K562 (cell line): Measurements from ENCODE around the gene IRF8. TPM values are rescaled to one million over a fixed set of nuclear protein-coding genes. Genes with fewer than 3 reads are reported as not detected.

Experiments
- ATAC-seq: fragments of 200-7000 bp; cut with Tn5 transposase; 3 replicates; pipeline ENCODE4 v1.9.1; 2020; ENCODE audit warnings: moderate library complexity
- BruUV-seq: library from RNA; stranded (reverse); fragments of 400-500 nt; replicated peaks from 2 replicates; lab custom pipeline; 2021; lab: Mats Ljungman, UMichigan
- CTCF ChIA-PET: fragments of 300-600 bp; formaldehyde crosslinking; extraction: SDS; loops from one replicate; lab custom pipeline; 2021; ENCODE audit warnings: low intra/inter-chr PET ratio; lab: Yijun Ruan, JAX
- POLR2A ChIA-PET: fragments of 300-600, 350-650 bp; sonication (Branson Sonifier 250); formaldehyde crosslinking; extraction: SDS; loops from one replicate; lab custom pipeline; 2021; ENCODE audit warnings: antibody characterized with exemption, inconsistent platforms; lab: Yijun Ruan, JAX
- DNase-seq, 4 experiments: peaks; one replicate each; pipeline versions ENCODE4 v3.0.0 to v3.0.0-alpha.2; 2011 to 2018; ENCODE audit warnings: low spot score in 3 of 4, mixed read lengths in 3 of 4; ENCODE audit errors: extremely low read depth in 1 of 4
- FAIRE-seq: peaks from 2 replicates; lab custom pipeline; 2011; peaks lifted over from hg19 to GRCh38; lab: Jason Lieb, UNC
- H2AFZ ChIP-seq: 2 replicates; pipeline ENCODE4 v1.6.0; 2011; ENCODE audit warnings: low read depth, low read length, control low read depth, inconsistent platforms
- H3K27ac ChIP-seq: fragments of 200-600 bp; 3 replicates; pipeline ENCODE4 v1.8.0; 2011; ENCODE audit warnings: low read depth, mild to moderate bottlenecking, control low read depth, inconsistent platforms, low read length, moderate library complexity, mixed read lengths; ENCODE audit errors: extremely low read depth
- H3K27me3 ChIP-seq, 2 experiments: fragments of 300-600 bp in 1 of 2; 2 replicates in 1 of 2; 3 replicates in 1 of 2; pipeline versions ENCODE4 v1.6.0 to v1.8.0; 2011; ENCODE audit warnings: inconsistent platforms in 2 of 2, low read length in 2 of 2, mild to moderate bottlenecking in 1 of 2, mixed read lengths in 1 of 2, moderate library complexity in 1 of 2; ENCODE audit not compliant: control insufficient read depth in 2 of 2, insufficient read depth in 2 of 2
- H3K36me3 ChIP-seq: fragments of 300-600 bp; 3 replicates; pipeline ENCODE4 v1.8.0; 2011; ENCODE audit warnings: mild to moderate bottlenecking, low read length, inconsistent platforms; ENCODE audit not compliant: control insufficient read depth, insufficient read depth
- H3K4me1 ChIP-seq, 2 experiments: fragments of 200-600 bp in 1 of 2; replicated peaks in 1 of 2; 2 replicates in 1 of 2; 3 replicates in 1 of 2; pipeline versions ENCODE4 v1.5.1 to v1.8.0; 2011; ENCODE audit warnings: inconsistent platforms in 2 of 2, low read length in 2 of 2, mild to moderate bottlenecking in 1 of 2, mixed read lengths in 1 of 2, moderate library complexity in 1 of 2; ENCODE audit not compliant: control insufficient read depth in 2 of 2, insufficient read depth in 2 of 2
- H3K4me2 ChIP-seq: 2 replicates; pipeline ENCODE4 v1.6.1; 2011; ENCODE audit warnings: low read length, control low read depth, inconsistent platforms, mixed read lengths; ENCODE audit not compliant: insufficient read depth
- H3K4me3 ChIP-seq: fragments of 200-600 bp; sonication (generic), shearing (Covaris generic); 2 replicates; pipeline ENCODE4 v1.5.1; 2016; ENCODE audit warnings: control low read depth, inconsistent platforms
- H3K79me2 ChIP-seq: fragments of 200-600 bp; 3 replicates; pipeline ENCODE4 v1.8.0; 2011; ENCODE audit warnings: low read length, inconsistent platforms; ENCODE audit not compliant: control insufficient read depth, insufficient read depth
- H3K9ac ChIP-seq, 2 experiments: 2 replicates each; pipeline versions ENCODE4 v1.6.0 to v1.6.1; 2011; ENCODE audit warnings: low read depth in 2 of 2, low read length in 2 of 2, control low read depth in 1 of 2, inconsistent platforms in 1 of 2, mild to moderate bottlenecking in 1 of 2, mixed read lengths in 1 of 2; ENCODE audit not compliant: insufficient read depth in 1 of 2
- H3K9me1 ChIP-seq: one replicate; pipeline ENCODE4 v1.6.0; 2011; ENCODE audit warnings: inconsistent platforms, mild to moderate bottlenecking, low read length, moderate library complexity; ENCODE audit not compliant: control insufficient read depth, insufficient read depth
- H3K9me3 ChIP-seq: replicated peaks from 2 replicates; pipeline ENCODE4 v1.5.1; 2011; ENCODE audit warnings: low read depth, low read length, inconsistent platforms; ENCODE audit not compliant: control insufficient read depth, insufficient read depth
- H4K20me1 ChIP-seq: replicated peaks from 2 replicates; pipeline ENCODE4 v1.6.1; 2011; ENCODE audit warnings: low read length, inconsistent platforms, mixed read lengths; ENCODE audit not compliant: control insufficient read depth, insufficient read depth
- BDP1 ChIP-seq: IDR thresholded peaks from 3 replicates; pipeline ENCODE4 v1.6.1; 2011; ENCODE audit not compliant: insufficient read length, insufficient read depth
- IRF1 ChIP-seq: sonication (generic); formaldehyde crosslinking; IDR thresholded peaks from 2 replicates; pipeline ENCODE4 v1.8.0; 2022; ENCODE audit warnings: missing genetic modification reagents, mild to moderate bottlenecking, borderline replicate concordance
- KDM2B ChIP-seq: fragments of 250-450 bp; sonication (Bioruptor Pico); IDR thresholded peaks from 2 replicates; pipeline ENCODE4 v1.8.0; 2021; ENCODE audit warnings: mild to moderate bottlenecking, moderate library complexity
- MAZ ChIP-seq, 2 experiments: fragments of 450-650 bp in 1 of 2; sonication (generic) in 1 of 2; formaldehyde crosslinking; IDR thresholded peaks in 1 of 2; conservative IDR thresholded peaks in 1 of 2; 2 replicates each; pipeline versions ENCODE4 v1.4.0 to v1.5.0; 2020; ENCODE audit warnings: mild to moderate bottlenecking in 1 of 2, missing genetic modification reagents in 1 of 2
- MYC ChIP-seq, 2 experiments: fragments of 250-450 bp in 1 of 2; sonication (Bioruptor Pico) in 1 of 2; IDR thresholded peaks; 2 replicates each; pipeline versions ENCODE4 v1.5.1 to v1.6.1; 2012 to 2021; ENCODE audit warnings: low read depth in 2 of 2, borderline replicate concordance in 1 of 2, improper control_type of control experiment in 1 of 2, low read length in 1 of 2, mild to moderate bottlenecking in 1 of 2, moderate library complexity in 1 of 2
- NFE2L1 ChIP-seq: fragments of 450-650 bp; IDR thresholded peaks from 2 replicates; pipeline ENCODE4 v1.6.1; 2016; ENCODE audit warnings: missing genetic modification characterization, low read depth, mild to moderate bottlenecking, missing compliant biosample characterization, moderate library complexity, borderline replicate concordance
- NFYB ChIP-seq: IDR thresholded peaks from 2 replicates; pipeline ENCODE4 v1.6.1; 2011; ENCODE audit warnings: mild to moderate bottlenecking, moderate library complexity; ENCODE audit not compliant: insufficient read length; ENCODE audit errors: extremely low read depth
- POLR3G ChIP-seq: IDR thresholded peaks from 2 replicates; pipeline ENCODE4 v1.6.1; 2011; ENCODE audit not compliant: insufficient read length, insufficient replicate concordance; ENCODE audit errors: extremely low read depth
- SIN3A ChIP-seq, 2 experiments: fragments of 150-350 bp in 1 of 2; IDR thresholded peaks; 2 replicates each; pipeline ENCODE4 v1.6.1; 2011 to 2016; ENCODE audit warnings: borderline replicate concordance in 2 of 2, low read depth in 2 of 2, low read length in 2 of 2, mild to moderate bottlenecking in 2 of 2, moderate library complexity in 2 of 2; ENCODE audit not compliant: control insufficient read depth in 1 of 2
- STAT5B ChIP-seq: fragments of 250-450 bp; sonication (Bioruptor Pico); IDR thresholded peaks from 2 replicates; pipeline ENCODE4 v1.8.0; 2021; ENCODE audit warnings: mild to moderate bottlenecking, inconsistent platforms
- ZNF354B ChIP-seq: fragments of 250-450 bp; sonication (Bioruptor Pico); IDR thresholded peaks from 2 replicates; pipeline ENCODE4 v1.4.0; 2020
- ZNF609 ChIP-seq: sonication (generic); formaldehyde crosslinking; IDR thresholded peaks from 2 replicates; pipeline ENCODE4 v1.8.1; 2023; ENCODE audit warnings: missing genetic modification reagents, mild to moderate bottlenecking, borderline replicate concordance
- ZNF778 ChIP-seq: fragments of 450-650 bp; formaldehyde crosslinking; IDR thresholded peaks from 2 replicates; pipeline ENCODE4 v1.4.0; 2020; ENCODE audit warnings: mild to moderate bottlenecking, moderate library complexity
- WGBS: fragments of 100-300 bp; shearing (Covaris generic); methylation state at CpG from one replicate; pipeline ENCODE4 v1.1.6; 2016; ENCODE audit warnings: low coverage, mixed read lengths; ENCODE audit not compliant: insufficient coverage; ENCODE audit errors: missing lambda C conversion rate; 5-methylcytosine and 5-hydroxymethylcytosine counted together
- in situ Hi-C: fragments of 300-500 bp; cut with MboI; formaldehyde crosslinking; loops from 4 replicates; pipeline ENCODE4 v1.15.0; 2018; ENCODE audit warnings: inconsistent platforms, mixed read lengths
- intact Hi-C: fragments of 100-400 bp; cut with micrococcal nuclease; formaldehyde crosslinking; loops from 2 replicates; pipeline ENCODE4 v1.14.2; 2022
- polyA plus RNA-seq, 8 experiments: library from polyadenylated mRNA; depleted of rRNA in 4 of 8; stranded (reverse) in 5 of 8; unstranded in 3 of 8; fragments of >200 nt; fragmentation: Nextera tagmentation in 2 of 8; fragmentation: Illumina TruSeq in 1 of 8; extraction: Ambion mirVana in 2 of 8; extraction: Trizol in 1 of 8; gene quantifications; 2 replicates each; pipeline versions ENCODE4 v1.2.1 to v1.2.3, GENCODE V29; 2011 to 2014; ENCODE audit warnings: inconsistent platforms in 1 of 8, missing spikeins in 1 of 8
- total RNA-seq, 7 experiments: library from RNA; depleted of rRNA in 6 of 7; stranded (reverse); fragments of >200 nt in 6 of 7; fragmentation: Illumina TruSeq in 2 of 7; extraction: Trizol in 2 of 7; gene quantifications; 2 replicates each; pipeline versions ENCODE4 v1.2.1 to v1.2.3, GENCODE V29; 2011 to 2021; ENCODE audit warnings: low replicate concordance in 1 of 7

The IRF8 gene
- total and polyA plus RNA-seq, 9 of the 15 experiments (the other 6 are each of a cell fraction or from before 2014, with no cell fraction given): 0.01 to 0.98 TPM; not detected in 7

- no peak for TF ChIP-seq MYC (IDR thresholded peaks at IDR 0.05; ENCODE audit: low read depth, low read length)
- no peak for TF ChIP-seq MYC (CRISPR knock-in tag; IDR thresholded peaks at IDR 0.05; ENCODE audit: borderline replicate concordance, low read depth)
These were observed 70.2 kb downstream of the IRF8 start (continued) for GRCh38 chr16:85969159-85969558.

- H3K27ac ChIP-seq: no peak overlapping the region
- DNase-seq: no peak
- H3K36me3 ChIP-seq: no peaks in the 10 kb centered on the region
- TF ChIP-seq NFYB: no peak
- TF ChIP-seq KDM2B (CRISPR knock-in tag): no peak
- TF ChIP-seq ZNF354B (CRISPR knock-in tag): no peak
- no peak for TF ChIP-seq MAZ (CRISPR knock-in tag; conservative IDR thresholded peaks at IDR 0.05 in 1 of 2, IDR thresholded peaks at IDR 0.05 in 1 of 2)
- TF ChIP-seq IRF1 (CRISPR knock-in tag): no peak
- TF ChIP-seq ZNF609 (CRISPR knock-in tag): no peak
- no peak for TF ChIP-seq POLR3G
- no peak for TF ChIP-seq ZNF778
- TF ChIP-seq BDP1: no peak
- no peak for TF ChIP-seq STAT5B (CRISPR knock-in tag)
- no peak for TF ChIP-seq SIN3A (IDR thresholded peaks at IDR 0.05; ENCODE audit: borderline replicate concordance in 2 of 2, control insufficient read depth in 1 of 2, low read depth in 2 of 2, low read length in 2 of 2)
- no peak for TF ChIP-seq NFE2L1 (tag)
- no peak overlapping the region for H2AFZ ChIP-seq
- H3K27me3 ChIP-seq: peaks cover 0 to 30% of the 10 kb centered on the region in 2 experiments; a peak in 3 of 5 replicates
- in situ Hi-C loops (no loop called here), intact Hi-C loops (no loop called here)
- no peak overlapping the region for H3K9ac ChIP-seq
- no peak for ATAC-seq
- no TSS peak for BruUV-seq
- no peak overlapping the region for H3K4me2 ChIP-seq
- H3K4me1 ChIP-seq: no peaks in the 10 kb centered on the region
- H3K9me3 ChIP-seq: no peaks in the 10 kb centered on the region; the same call in 1 of the 2 replicates
- no peak for FAIRE-seq
- ChIA-PET POLR2A (no interaction called here), CTCF (no interaction called here)
- no peaks in the 10 kb centered on the region for H3K79me2 ChIP-seq
- H3K9me1 ChIP-seq: no peaks in the 10 kb centered on the region
- no peaks in the 10 kb centered on the region for H4K20me1 ChIP-seq
- H3K4me3 ChIP-seq: no peak overlapping the region
- WGBS: 1% methylated on average over 9 of the region's 9 CpGs
These were observed 70.6 kb downstream of the IRF8 start for GRCh38 chr16:85969591-85969990.
